CD4-positive, alpha-beta T cell treated with Interleukin-17A for 1 hour (primary cell): Measurements from ENCODE around the gene EEF1AKMT4.

Experiments
- DNase-seq: peaks from one replicate; pipeline ENCODE4 v3.0.0-alpha.2; 2020

The EEF1AKMT4 gene

DNA sequence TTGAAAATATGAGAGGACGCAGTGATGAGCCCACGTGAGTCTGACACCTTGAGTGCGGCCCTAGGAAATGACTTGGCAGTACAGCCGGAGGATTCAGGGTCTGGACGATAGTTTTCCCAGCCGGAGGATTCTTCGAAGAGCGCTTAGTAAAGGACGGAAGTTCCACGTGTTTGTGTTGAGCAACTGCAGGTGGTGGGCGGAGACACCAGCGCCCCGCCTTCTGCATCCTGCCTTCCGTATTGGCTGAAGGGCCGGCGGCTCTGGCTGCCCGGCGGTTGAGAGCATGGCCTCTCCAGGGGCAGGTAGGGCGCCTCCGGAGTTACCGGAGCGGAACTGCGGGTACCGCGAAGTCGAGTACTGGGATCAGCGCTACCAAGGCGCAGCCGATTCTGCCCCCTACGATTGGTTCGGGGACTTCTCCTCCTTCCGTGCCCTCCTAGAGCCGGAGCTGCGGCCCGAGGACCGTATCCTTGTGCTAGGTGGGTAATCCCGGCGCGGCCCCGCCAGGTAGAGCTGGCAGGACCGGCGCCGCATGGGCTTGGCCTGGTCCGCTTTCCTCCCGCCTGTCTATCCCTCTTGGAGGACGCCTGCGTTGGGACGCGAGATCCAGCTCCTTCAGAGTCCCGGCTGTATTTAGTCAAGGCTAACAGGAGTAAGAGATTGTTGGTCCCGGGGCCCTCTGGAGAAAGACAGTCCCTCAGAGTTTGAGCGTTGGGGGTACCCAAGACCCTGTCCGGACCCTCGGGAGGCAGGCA lies at the start of gene EEF1AKMT4:
EEF1AKMT4 (plus strand) TSS at position 261 of the 755 bp plus-strand sequence; CDS start at position 284, 23 bp downstream.
- DNase-seq, result peak; percentile 98

DNA sequence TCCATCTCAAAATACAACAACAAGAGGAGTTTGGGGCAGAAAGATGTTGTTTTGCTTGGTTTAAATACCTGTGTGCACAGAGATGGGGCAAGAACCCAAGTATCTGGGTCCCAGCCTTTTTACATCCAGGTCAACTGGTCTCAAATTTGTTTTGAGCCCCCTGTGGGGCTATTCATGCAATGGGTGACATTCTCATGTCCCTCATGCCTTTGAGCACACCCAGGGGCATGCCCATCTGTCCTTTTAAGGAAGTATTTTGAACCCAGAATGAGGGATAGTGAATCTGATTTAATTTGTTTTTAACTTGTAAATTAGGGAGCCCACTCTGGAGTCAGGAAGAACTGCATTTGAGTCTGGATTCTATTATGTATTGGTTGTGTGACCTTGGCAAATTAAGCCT lies 48.6 kb upstream of the EEF1AKMT4 start:
- DNase-seq, result no peak

DNA sequence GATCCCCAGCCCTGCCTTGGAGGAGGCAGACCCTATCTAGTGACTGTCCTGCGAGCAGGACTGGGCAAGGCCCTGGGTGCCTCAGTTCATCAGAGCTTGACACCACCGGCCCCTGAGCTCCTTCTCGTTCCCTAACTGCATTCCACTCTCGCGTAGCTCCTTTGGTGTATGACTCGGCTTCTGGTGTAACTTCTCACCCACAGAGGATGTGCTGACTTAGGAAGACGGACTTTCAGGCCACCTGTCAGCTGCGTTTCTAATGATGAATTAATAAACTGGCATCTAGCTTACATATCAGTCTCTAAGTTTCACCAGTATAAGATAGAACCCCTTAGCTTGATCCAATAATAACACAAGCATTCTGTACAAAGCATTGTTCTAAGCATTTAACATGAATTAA lies 45.9 kb upstream of the EEF1AKMT4 start:
- DNase-seq, result no peak

DNA sequence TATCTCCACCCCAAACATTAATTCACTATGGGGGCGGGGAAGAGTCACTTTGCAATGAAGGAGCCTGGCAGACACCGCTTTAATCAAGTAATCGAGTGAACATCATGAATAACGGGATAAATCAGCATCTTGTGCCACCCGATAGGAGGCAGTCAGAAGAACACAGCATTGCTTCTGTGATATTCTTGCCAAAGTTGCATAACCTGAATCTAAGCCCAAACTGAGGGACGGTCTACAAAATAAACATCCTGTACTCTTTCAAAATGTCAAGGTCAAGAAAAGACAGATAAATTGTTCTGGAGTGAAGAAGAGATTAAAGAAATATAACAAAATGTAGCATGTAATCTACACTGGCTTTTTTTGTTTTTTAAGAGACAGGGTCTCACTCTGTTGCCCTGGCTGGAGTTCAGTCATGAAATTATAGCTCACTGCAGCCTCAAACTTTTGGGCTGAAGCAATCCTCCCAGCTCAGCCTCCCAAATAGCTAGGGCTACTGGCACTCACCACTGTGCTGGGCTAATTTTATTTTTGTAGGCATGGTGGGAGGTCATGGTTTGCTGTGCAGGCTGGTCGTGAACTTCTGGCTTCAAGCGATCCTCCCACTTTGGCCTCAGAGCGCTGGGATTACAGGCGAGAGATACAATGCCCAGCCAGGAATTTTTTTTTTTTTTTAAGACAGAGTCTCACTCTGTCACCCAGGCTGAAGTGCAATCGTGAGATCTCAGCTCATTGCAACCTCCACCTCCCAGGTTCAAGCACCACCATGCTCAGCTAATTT lies 40.1 kb upstream of the EEF1AKMT4 start:
- no peak for DNase-seq

- DNase-seq, result no peak
These were observed 38.2 kb upstream of the EEF1AKMT4 start for GRCh38 chr3:184211297-184211696.

GRCh38 chr3:184211718-184212117 lies 37.8 kb upstream of the EEF1AKMT4 start:
- no peak for DNase-seq

DNA sequence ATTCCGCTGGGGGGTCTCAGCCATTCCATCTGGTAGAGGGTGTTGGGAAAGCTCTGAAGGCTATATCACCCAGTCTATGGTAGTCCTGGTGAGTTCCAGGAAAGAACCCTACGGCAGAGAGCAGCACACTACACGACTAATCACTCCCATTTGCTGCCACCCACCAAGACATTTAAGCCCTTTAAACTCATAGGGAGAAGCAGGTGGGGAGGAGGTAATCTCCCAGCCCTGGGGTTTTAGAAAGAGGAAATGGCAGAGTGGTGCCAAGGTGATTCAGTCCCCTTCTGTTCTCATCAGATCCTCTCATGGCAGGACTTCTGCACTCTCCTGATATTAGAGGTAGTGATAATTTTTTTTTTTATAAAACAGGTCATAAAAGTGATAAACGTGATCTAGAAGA lies 30.7 kb upstream of the EEF1AKMT4 start:
- DNase-seq, result no peak

DNA sequence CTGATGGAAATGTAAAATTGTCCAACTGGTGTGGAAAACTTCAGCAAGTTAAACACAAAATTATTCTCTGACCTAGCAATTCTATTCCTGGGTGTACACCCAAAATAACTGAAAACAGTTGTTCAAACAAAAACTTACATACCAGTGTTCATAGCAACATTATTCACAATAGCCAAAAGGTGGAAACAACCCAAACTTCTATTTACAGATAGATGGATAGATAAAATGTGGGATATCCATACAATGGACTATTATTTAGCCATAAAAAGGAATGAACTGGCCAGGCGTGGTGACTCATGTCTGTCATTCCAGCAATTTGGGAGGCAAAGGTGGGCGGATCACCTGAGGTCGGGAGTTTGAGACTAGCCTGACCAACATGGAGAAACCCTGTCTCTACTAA lies 27.0 kb upstream of the EEF1AKMT4 start:
- DNase-seq, result no peak

DNA sequence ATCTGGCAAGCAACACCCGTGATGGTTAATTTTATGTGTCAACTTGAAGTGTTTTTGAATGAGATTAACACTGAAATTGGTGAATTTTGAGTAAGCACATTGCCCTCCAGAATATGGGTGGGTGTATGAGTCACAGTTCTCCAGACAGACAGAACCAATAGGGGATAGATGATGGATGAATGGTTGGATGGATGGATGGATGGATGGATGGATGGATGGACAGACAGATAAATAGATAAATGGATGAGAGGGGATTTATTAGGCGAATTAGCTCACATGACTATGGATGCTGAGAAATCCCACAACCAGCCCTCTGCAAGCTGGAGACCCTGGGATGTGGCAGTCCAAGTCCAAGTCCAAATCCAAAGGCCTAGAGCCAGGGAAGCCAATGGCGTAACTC lies 25.5 kb upstream of the EEF1AKMT4 start:
- no peak for DNase-seq

GRCh38 chr3:184227481-184227935 lies 22.0 kb upstream of the EEF1AKMT4 start:
- peak; percentile 62 for DNase-seq

DNA sequence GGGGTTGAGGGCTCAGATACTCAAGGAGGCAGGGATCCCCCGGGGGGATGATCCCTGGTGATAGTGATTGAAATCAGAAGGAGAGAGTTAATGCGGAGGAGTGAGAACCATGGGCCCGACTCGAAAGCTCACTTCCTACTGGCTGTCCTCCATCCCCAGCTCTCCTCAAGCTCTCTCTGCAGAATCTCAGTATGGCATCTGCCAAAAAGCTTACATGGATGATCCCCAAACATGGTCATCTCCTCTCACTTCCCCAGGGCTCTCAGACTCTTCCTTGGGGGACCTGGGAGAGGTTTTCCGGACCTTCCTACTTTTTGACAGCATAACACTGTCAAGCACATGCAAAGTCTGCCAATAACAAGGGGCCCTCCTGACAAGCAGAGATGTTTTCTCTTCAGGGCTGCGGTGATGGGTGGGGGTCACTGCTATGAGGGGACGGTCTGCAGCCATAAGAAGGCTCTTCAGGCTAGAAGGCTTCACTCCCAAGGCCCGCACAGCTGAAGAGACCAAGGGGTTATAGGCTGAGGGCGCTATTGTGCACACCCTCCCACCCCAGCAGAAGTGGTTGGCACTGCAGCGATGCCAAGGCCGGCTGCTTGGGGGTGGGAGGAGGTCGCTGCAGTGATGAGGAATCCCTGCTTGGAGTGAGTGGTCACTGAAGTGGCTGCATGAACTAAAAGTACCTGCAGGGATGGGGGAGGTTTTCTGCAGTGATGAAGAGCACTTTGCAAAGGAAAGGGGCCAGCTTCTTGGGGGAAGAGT lies 20.9 kb upstream of the EEF1AKMT4 start:
- DNase-seq, result no peak

DNA sequence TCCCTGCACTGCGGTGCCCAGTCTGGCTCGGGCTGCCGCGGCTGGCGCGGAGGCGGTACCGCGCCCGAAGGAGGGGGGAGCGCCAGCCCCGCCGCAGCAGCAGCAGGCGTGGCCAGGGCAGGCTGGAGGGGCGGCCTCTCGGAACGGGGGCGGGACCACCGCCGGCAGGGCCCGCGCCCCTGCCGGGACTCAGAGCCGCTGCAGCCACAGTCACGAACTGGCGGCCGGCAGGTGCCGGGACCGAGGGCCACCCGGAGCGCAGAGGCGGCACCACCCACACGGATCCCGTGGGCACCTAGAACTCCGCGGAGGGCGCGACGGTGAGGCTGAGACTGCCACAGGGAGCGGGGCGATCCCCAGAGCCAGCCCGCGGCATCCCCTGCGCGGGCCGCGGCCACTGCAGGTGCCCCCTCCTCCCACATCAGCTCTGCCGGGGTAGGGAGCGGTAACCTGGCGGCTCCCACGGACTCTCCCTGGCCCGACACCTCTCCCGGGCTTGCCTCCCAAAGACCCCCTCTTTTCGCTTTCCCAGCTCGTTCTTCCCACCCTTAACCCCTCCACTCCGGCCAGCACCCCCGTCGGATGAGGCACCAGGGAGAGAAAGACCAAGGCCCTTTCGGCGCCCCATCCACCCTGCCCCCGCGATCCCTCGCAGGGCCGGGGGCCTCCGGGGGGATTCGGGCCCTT lies 19.9 kb upstream of the EEF1AKMT4 start, which contains the start of gene VWA5B2:
VWA5B2 (plus strand) TSS at position 192 of the 687 bp plus-strand sequence. CDS start 944 bp downstream, outside the sequence.
- DNase-seq, result peak; percentile 80

- DNase-seq, result no peak
These were observed 19.3 kb upstream of the EEF1AKMT4 start for GRCh38 chr3:184230081-184230602.

DNA sequence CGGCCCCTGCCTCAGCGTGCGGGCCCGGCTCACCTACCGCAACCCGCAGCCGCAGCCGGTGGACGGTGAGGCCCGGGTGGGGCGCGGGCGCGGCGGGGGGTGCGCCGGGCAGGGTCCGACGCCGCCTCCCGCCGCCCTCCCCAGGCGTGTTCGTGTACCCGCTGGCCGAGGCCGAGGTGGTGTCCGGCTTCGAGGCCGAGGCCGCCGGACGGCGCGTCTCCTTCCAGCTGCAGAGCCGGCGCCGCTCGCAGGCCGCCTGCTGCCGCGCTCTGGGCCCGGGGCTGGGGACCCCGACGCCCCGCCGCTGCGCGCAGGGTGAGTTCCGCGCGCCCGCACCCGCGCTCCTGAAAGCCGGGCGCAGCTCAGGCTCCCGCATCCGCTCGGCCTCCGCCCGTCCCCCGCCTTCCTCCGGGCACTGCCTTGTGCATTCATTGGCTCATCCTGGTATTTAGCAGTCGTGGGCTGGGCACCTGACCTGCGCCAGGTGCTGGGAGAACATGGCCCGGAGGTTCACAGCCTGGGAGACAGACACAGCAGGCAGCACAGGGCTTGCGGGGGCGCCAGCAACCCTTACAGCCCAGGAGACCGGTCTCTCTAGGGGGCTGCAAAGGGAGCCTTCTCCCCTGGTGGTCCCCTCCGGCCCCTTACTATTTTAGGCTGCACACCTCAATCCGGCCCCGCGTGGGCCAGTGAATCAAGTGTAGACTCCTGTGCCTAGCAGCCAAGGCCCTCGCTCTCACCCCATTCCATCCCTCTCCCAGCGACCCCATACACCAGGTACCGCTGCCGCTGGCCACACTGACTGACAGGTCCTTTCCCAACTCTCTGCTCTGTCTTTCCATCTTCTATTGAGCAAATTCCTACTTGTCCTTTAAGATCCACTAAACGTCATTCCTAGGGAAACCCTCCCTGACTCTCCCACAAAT lies 18.6 kb upstream of the EEF1AKMT4 start:
- no peak for DNase-seq

GRCh38 chr3:184231671-184232070 lies 17.8 kb upstream of the EEF1AKMT4 start:
- no peak for DNase-seq

DNA sequence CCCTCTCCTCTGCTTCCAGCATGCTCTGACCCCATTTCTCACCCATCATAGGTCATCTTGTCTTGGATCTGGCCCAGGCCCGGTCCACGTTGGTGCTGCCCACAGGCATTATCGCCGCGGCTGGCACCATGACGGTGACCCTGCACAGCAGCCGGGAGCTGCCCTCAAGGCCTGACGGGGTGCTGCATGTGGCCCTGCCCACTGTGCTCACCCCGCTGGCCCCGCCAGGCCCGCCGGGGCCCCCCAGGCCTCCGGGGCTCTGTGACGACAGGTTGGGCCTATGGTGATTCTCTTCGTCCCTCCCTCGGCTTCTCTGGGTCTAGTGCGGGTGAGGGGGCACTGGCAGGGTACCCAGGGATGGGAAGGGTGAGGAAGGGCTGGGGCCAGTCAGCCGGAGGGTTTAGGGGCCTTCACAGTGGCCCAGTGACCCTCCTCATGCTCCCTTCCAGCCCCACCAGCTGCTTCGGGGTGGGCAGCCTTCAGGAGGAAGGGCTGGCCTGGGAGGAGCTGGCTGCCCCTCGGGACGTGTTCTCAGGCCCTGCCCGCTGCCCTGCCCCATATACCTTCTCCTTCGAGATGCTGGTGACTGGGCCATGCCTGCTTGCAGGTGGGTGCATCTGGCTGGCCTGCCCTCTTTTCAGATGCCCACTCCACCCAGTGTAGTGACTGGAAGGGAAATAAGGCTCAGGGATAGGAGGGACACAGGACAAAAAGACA lies 16.2 kb upstream of the EEF1AKMT4 start:
- DNase-seq, result no peak

- DNase-seq, result no peak
These were observed 15.2 kb upstream of the EEF1AKMT4 start for GRCh38 chr3:184234224-184234623.

DNA sequence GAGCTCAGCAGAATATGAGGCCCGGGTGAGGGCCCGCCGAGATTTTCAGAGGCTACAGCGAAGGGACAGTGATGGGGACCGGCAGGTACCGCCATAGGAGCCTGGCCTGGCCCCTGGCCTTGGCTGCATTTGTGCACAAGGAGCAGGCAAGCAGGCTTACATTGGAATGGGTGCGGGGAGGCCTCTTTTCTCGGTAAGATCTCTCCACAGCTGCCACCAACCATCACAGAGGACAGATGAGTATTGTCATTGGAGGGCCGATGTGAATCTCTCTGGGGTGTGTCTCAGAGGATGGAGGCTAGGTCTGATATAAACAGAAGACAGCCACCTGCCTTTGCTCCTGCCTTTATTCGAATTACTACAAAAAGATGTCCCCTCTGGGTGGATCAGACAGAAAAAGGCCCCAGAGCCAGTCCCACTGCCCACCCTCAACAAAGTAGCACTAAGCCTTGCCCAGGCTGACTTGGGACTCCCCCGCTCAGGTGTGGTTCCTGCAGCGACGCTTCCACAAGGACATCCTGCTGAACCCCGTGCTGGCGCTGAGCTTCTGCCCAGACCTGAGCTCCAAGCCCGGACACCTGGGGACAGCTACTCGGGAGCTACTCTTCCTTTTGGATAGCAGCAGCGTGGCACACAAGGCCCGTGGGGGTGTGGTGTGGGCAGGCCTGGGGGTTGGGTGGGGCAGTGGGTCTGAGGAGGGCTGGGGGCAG lies 14.6 kb upstream of the EEF1AKMT4 start:
- DNase-seq, result no peak

- DNase-seq, result no peak
These were observed 14.0 kb upstream of the EEF1AKMT4 start for GRCh38 chr3:184235381-184236032.
